HepG2 (cell line): ENCODE data around the gene NEURL4. TPM values are rescaled to one million over a fixed set of nuclear protein-coding genes. Genes with fewer than 3 reads are reported as not detected.

Source experiments
- BRD4 ChIP-seq: sonication (generic); formaldehyde crosslinking; IDR thresholded peaks from 2 replicates; pipeline ENCODE4 v1.4.0; 2020; ENCODE audit warnings: missing genetic modification reagents
- CBX1 ChIP-seq: IDR thresholded peaks from one replicate; pipeline ENCODE4 v1.6.1; 2016; ENCODE audit warnings: antibody characterized with exemption, low read depth
- CTCF ChIP-seq: sonication (generic); formaldehyde crosslinking; IDR thresholded peaks from 2 replicates; pipeline ENCODE4 v1.5.0; 2020; ENCODE audit warnings: mild to moderate bottlenecking, missing genetic modification reagents, moderate library complexity
- KAT8 ChIP-seq: IDR thresholded peaks from 2 replicates; pipeline ENCODE4 v1.6.1; 2016; ENCODE audit warnings: missing genetic modification reagents, missing compliant biosample characterization
- NFKBIZ ChIP-seq: IDR thresholded peaks from 2 replicates; pipeline ENCODE4 v1.6.1; 2018; ENCODE audit warnings: missing genetic modification reagents, missing compliant biosample characterization
- POGK ChIP-seq: sonication (generic); formaldehyde crosslinking; conservative IDR thresholded peaks from 2 replicates; pipeline ENCODE4 v1.8.0; 2022; ENCODE audit warnings: mild to moderate bottlenecking, moderate library complexity, missing genetic modification reagents
- POGZ ChIP-seq: sonication (generic); formaldehyde crosslinking; IDR thresholded peaks from 2 replicates; pipeline ENCODE4 v1.4.0; 2020; ENCODE audit warnings: mild to moderate bottlenecking, missing genetic modification reagents
- RARA ChIP-seq: IDR thresholded peaks from 2 replicates; pipeline ENCODE4 v1.6.1; 2016; ENCODE audit warnings: missing genetic modification reagents, missing compliant biosample characterization
- SRF ChIP-seq: IDR thresholded peaks from 2 replicates; pipeline ENCODE4 v1.6.1; 2011; ENCODE audit warnings: mild to moderate bottlenecking, low read depth, low read length, moderate library complexity
- ZBED4 ChIP-seq: sonication (generic); formaldehyde crosslinking; IDR thresholded peaks from 2 replicates; pipeline ENCODE4 v1.4.0; 2020; ENCODE audit warnings: missing genetic modification reagents, borderline replicate concordance
- ZBTB2 ChIP-seq: sonication (generic); formaldehyde crosslinking; IDR thresholded peaks from 2 replicates; pipeline ENCODE4 v1.8.0; 2022; ENCODE audit warnings: low read depth, missing genetic modification reagents
- ZNF414 ChIP-seq: sonication (generic); formaldehyde crosslinking; IDR thresholded peaks from 2 replicates; pipeline ENCODE4 v1.5.0; 2020; ENCODE audit warnings: missing genetic modification reagents
- ZNF510 ChIP-seq: sonication (generic); formaldehyde crosslinking; IDR thresholded peaks from 2 replicates; pipeline ENCODE4 v1.4.0; 2020; ENCODE audit warnings: low read depth, mild to moderate bottlenecking, missing genetic modification reagents
- ZNF530 ChIP-seq: sonication (generic); formaldehyde crosslinking; IDR thresholded peaks from 2 replicates; pipeline ENCODE4 v1.5.0; 2020; ENCODE audit warnings: low read depth, mild to moderate bottlenecking, missing genetic modification reagents
- ZNF580 ChIP-seq: IDR thresholded peaks from 2 replicates; pipeline ENCODE4 v1.6.1; 2016; ENCODE audit warnings: low read depth, borderline replicate concordance
- ZNF660 ChIP-seq: sonication (generic); formaldehyde crosslinking; IDR thresholded peaks from 2 replicates; pipeline ENCODE4 v1.5.1; 2020; ENCODE audit warnings: mild to moderate bottlenecking, low read depth, missing genetic modification reagents, borderline replicate concordance
- ZNF703 ChIP-seq: sonication (generic); formaldehyde crosslinking; IDR thresholded peaks from 2 replicates; pipeline ENCODE4 v1.5.1; 2020; ENCODE audit warnings: missing genetic modification reagents, mild to moderate bottlenecking, moderate library complexity, borderline replicate concordance
- ZNF768 ChIP-seq: sonication (generic); formaldehyde crosslinking; IDR thresholded peaks from 2 replicates; pipeline ENCODE4 v1.4.0; 2020; ENCODE audit warnings: missing genetic modification reagents
- ZNF781 ChIP-seq: sonication (generic); formaldehyde crosslinking; IDR thresholded peaks from 2 replicates; pipeline ENCODE4 v1.5.1; 2020; ENCODE audit warnings: borderline replicate concordance, mild to moderate bottlenecking, missing genetic modification reagents; ENCODE audit errors: not compliant biosample characterization
- polyA plus RNA-seq, 8 experiments: library from polyadenylated mRNA; depleted of rRNA in 3 of 8; stranded (reverse) in 7 of 8; unstranded in 1 of 8; fragments of >200 nt; fragmentation: Illumina TruSeq in 4 of 8; extraction: Trizol in 4 of 8; gene quantifications; 2 replicates each; pipeline versions ENCODE4 v1.2.1 to v1.2.3, GENCODE V29; 2011 to 2016; ENCODE audit warnings: low read depth in 4 of 8, missing spikeins in 1 of 8, mixed read lengths in 1 of 8; ENCODE audit not compliant: insufficient read depth in 1 of 8
- total RNA-seq, 5 experiments: library from RNA; depleted of rRNA; stranded (reverse); fragments of >200 nt; fragmentation: Illumina TruSeq; extraction: Trizol; gene quantifications; 2 replicates each; pipeline ENCODE4 v1.2.3, GENCODE V29; 2016; ENCODE audit warnings: low read depth in 1 of 5

Gene NEURL4
- total and polyA plus RNA-seq, 2 of the 13 experiments (the other 11 are each of a cell fraction or from before 2014, with no cell fraction given), result 14.8 to 15.7 TPM

- TF ChIP-seq ZNF781 (CRISPR knock-in tag) (no peak), ZBTB2 (CRISPR knock-in tag) (peak; percentile 96; the same call in 1 of the 2 replicates), KAT8 (CRISPR knock-in tag) (peak; percentile 93), POGZ (CRISPR knock-in tag) (0 out of 2 replicates have a peak, but pooled peaks have one; percentile 36), NFKBIZ (CRISPR knock-in tag) (0 out of 2 replicates have a peak, but pooled peaks have one; percentile 34), CBX1 (no peak), ZBED4 (CRISPR knock-in tag) (0 out of 2 replicates have a peak, but pooled peaks have one; percentile 24), ZNF580 (CRISPR knock-in tag) (peak; percentile 79; the same call in 1 of the 2 replicates), ZNF530 (CRISPR knock-in tag) (no peak), RARA (CRISPR knock-in tag) (peak; percentile 26; the same call in 1 of the 2 replicates), CTCF (0 out of 2 replicates have a peak, but pooled peaks have one; percentile 35), ZNF660 (no peak), POGK (CRISPR knock-in tag) (no peak; the same call in 1 of the 2 replicates), BRD4 (CRISPR knock-in tag) (no peak; the same call in 1 of the 2 replicates), ZNF510 (CRISPR knock-in tag) (no peak), ZNF414 (peak; percentile 6; the same call in 1 of the 2 replicates), ZNF703 (CRISPR knock-in tag) (no peak), ZNF768 (CRISPR knock-in tag) (no peak), SRF (no peak)
Measured at GRCh38 chr17:7329374-7329996, 350 bp upstream of the NEURL4 start (continued).
